Neural crest cell (in vitro differentiated cells): Measurements from ENCODE around the gene FBXO46. TPM values are rescaled to one million over a fixed set of nuclear protein-coding genes. Genes with fewer than 3 reads are reported as not detected.

ENCODE experiments used
- DNase-seq: peaks from one replicate; pipeline ENCODE4 v3.0.0; 2021; ENCODE audit warnings: low read depth, mixed read lengths, low spot score
- H3K27ac Mint-ChIP-seq: one replicate; pipeline ENCODE4 v1.8.0; 2021; ENCODE audit warnings: mild to moderate bottlenecking, mixed read lengths; ENCODE audit not compliant: unreplicated experiment
- H3K27me3 Mint-ChIP-seq: 2 replicates; pipeline ENCODE4 v1.8.0; 2021; ENCODE audit warnings: low read depth, mild to moderate bottlenecking, mixed read lengths
- H3K36me3 Mint-ChIP-seq: 2 replicates; pipeline ENCODE4 v1.8.0; 2021; ENCODE audit warnings: low read depth, mild to moderate bottlenecking, mixed read lengths
- H3K4me1 Mint-ChIP-seq: 2 replicates; pipeline ENCODE4 v1.8.0; 2021; ENCODE audit warnings: mixed read lengths
- H3K4me3 Mint-ChIP-seq: one replicate; pipeline ENCODE4 v1.8.0; 2021; ENCODE audit warnings: mild to moderate bottlenecking, mixed read lengths
- H3K9me3 Mint-ChIP-seq: 2 replicates; pipeline ENCODE4 v1.8.0; 2021; ENCODE audit warnings: mixed read lengths
- long read RNA-seq: library from polyadenylated mRNA; unstranded; transcript quantifications from one replicate; pipeline ENCODE4 v2.0.0, GENCODE V29; 2020
- total RNA-seq: library from RNA; stranded (reverse); gene quantifications from 2 replicates; pipeline ENCODE4 v1.2.1, GENCODE V29; 2021
- TF ChIP-seq, protein P1 (sequence below): fragments of 200-600 bp; sonication (generic); conservative IDR thresholded peaks from 2 replicates; pipeline ENCODE4 v1.5.0; 2021; ENCODE audit warnings: antibody characterized with exemption, mild to moderate bottlenecking

FBXO46 gene, protein sequence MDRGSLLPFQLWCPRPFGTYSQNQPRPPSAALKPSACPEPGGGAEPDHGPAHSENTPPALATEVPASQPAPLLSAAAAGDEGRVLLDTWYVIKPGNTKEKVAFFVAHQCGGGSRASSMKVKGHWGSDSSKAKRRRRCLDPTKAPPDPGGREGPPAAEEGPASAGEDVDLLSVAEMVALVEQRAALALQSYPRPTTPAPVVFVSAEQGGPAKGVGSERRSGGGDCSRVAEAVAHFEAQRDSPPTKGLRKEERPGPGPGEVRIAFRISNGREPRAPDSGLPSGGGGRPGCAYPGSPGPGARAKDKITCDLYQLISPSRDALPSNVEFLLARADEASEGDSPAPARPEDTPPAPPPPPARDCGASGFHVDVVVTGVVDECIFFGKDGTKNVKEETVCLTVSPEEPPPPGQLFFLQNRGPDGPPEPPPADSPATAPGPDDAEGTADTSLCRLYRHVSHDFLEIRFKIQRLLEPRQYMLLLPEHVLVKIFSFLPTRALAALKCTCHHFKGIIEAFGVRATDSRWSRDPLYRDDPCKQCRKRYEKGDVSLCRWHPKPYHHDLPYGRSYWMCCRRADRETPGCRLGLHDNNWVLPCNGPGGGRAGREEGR
- 27.2 and 30.3 TPM in 2 replicates for total RNA-seq
- long read RNA-seq, result 0 reads

DNA sequence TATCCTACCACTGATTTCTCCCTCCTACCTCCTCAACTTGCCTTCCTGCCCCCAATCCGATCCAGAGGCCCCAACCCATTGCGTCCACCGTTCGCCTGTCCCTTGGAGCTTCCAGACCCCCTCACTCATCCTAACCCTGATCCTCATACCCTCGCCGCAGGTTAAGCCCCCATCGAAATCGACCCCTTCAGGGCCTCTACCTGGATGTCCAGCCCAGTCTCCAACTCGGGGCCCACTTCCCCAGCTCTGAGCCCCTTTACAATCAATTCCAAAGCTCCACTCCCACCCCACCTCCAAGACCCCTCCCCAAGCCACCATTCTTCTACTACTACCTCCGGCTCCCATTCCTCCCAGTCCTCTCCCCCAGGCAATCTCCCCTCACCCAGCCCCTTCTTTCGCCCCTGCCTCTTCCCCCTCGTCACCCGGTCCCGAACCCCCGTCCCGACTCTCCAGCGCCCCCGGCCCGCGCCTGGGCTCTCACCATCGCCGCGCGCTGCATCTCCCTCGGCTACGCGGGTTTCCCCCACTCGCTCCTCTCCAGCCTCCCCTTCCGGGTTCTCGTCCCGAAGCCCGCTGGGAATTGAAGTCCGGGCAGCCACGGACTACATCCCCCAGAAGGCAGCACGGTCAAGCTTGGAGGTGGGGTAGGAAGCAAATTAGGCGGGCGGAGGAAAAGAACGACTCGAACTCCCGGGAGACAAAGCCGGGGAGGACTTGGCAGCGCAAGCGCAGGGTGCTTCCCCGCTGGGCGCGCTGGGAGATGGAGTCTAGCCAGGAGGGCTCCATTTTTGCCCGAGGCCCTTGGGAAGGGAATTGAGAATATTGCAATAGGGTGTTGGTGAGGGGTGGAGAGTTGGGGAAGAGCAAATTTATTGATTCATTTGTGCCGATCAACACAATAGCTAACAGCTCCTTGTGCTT, at the start of gene FBXO46:
TSS of gene FBXO46 (minus strand) at position 529 of the 921 bp plus-strand sequence. CDS start 17,401 bp downstream, outside the sequence.
- Mint-ChIP-seq H3K9me3 (no peaks in the 10 kb centered on the region), H3K36me3 (no peaks in the 10 kb centered on the region), H3K27me3 (no peaks in the 10 kb centered on the region), H3K4me3 (peak within 1 kb of the TSS; percentile 95), H3K27ac (peak within 1 kb of the TSS; percentile 95), H3K4me1 (peaks cover 23% of the 10 kb centered on the region)
- peak; percentile 86 for DNase-seq
- TF ChIP-seq, protein P1, sequence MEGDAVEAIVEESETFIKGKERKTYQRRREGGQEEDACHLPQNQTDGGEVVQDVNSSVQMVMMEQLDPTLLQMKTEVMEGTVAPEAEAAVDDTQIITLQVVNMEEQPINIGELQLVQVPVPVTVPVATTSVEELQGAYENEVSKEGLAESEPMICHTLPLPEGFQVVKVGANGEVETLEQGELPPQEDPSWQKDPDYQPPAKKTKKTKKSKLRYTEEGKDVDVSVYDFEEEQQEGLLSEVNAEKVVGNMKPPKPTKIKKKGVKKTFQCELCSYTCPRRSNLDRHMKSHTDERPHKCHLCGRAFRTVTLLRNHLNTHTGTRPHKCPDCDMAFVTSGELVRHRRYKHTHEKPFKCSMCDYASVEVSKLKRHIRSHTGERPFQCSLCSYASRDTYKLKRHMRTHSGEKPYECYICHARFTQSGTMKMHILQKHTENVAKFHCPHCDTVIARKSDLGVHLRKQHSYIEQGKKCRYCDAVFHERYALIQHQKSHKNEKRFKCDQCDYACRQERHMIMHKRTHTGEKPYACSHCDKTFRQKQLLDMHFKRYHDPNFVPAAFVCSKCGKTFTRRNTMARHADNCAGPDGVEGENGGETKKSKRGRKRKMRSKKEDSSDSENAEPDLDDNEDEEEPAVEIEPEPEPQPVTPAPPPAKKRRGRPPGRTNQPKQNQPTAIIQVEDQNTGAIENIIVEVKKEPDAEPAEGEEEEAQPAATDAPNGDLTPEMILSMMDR, result no peak

DNA sequence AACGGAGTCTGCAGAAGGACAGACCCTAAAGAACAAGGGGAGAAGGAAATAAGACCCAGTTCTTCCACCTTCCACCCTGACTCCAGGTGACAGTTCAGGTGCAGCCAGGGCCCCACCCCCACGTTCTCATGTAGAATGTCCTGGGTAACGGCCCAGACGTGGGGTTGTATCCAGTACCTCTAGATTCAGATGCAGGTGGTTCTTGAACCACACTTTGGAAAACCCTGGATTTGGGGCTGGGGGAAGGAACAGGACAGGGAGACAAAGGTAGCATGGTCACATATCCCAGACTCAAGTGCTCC, 49.4 kb upstream of the FBXO46 start:
- Mint-ChIP-seq H3K4me1 (peaks cover 28% of the 10 kb centered on the region), H3K4me3 (peak overlapping the region; percentile 87), H3K27me3 (peaks cover 10% of the 10 kb centered on the region), H3K36me3 (peaks cover 12% of the 10 kb centered on the region), H3K27ac (no peak overlapping the region), H3K9me3 (no peaks in the 10 kb centered on the region)
- no peak for DNase-seq
- TF ChIP-seq, protein P1, result no peak

DNA sequence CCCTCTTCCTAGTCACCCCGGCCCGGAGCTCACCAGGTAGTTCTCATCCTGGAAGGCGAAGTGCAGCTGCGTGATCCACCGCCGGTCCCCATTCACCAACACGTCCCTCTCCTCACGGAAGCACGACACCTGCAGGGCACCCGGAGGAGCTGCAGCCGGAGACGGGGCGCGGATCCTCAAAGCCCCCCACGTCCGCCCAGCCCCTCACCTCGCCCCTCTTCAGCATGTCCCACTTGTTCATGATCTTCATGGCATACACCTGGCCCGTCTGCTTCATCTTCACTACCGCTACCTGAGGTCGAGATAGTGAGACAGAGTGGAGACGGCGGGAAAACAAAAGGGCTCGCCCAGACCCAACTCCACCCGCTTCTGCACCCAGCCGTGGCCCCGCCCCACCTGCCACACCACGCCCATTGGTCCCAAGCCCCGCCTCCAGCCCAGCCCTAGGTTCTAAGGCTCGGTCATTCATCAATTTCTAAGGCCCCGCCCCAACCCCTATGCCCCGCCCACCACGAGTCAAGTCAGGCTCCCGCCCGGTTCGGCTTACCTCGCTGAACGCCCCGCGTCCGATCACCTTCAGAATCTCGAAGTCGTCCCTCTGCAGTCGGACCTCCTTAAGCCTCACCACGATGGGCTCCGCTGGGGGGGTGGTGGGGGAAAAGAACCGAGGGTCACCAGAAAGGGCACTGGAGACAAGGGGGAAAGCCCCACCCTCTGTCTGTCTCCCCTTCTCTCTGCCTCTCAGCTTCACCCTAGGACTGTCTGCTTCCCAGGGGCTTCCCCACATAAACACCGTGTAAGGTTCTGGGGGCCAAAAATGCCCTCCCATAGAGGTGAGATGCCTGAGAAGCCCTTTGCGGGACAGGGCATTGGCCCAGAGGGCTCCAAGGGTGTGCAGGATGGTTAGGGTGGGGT, 48.8 kb upstream of the FBXO46 start:
- Mint-ChIP-seq H3K36me3 (peaks cover 12% of the 10 kb centered on the region), H3K4me3 (peak overlapping the region; percentile 87), H3K9me3 (no peaks in the 10 kb centered on the region), H3K27me3 (peaks cover 10% of the 10 kb centered on the region), H3K4me1 (peaks cover 28% of the 10 kb centered on the region), H3K27ac (peak overlapping the region; percentile 96)
- TF ChIP-seq, protein P1, result peak; percentile 68
- peak; percentile 84 for DNase-seq

DNA sequence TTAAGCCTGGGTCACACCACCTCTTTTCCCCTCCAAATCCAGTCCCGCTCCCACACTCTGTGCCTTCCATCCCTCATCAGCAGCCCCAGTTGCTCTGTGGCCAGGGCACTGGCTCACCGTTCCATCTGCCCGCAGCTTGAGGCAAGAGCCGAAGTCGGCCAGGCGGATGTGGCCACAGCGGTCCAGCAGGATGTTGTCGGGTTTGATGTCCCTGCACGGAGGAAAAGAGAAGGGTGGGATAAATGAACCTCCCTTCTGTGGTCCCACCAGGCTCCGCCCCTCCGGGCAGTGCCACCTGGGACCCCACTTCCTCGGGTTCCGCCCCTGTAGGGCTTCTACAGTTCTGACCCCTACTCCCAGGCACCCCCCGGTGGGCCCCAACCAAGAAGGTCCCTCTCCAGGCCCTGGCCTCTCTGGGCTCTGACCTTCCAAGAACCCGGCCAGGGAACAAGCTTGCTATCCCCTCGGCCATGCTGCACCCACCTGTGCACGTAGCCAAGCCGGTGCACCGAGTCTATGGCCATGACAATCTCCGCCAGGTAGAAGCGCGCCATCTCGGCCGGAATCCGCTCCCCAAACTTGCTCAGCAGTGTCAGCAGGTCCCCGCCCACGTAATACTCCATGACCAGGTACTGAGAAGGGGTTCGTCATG, 47.4 kb upstream of the FBXO46 start:
- TF ChIP-seq, protein P1, result no peak
- Mint-ChIP-seq H3K4me3 (peak overlapping the region; percentile 87), H3K9me3 (no peaks in the 10 kb centered on the region), H3K27ac (no peak overlapping the region), H3K27me3 (peaks cover 10% of the 10 kb centered on the region), H3K4me1 (peaks cover 22% of the 10 kb centered on the region), H3K36me3 (peaks cover 12% of the 10 kb centered on the region)
- DNase-seq, result no peak
